GM23338 (cell line): ENCODE data around the gene RPL32. TPM values are rescaled to one million over a fixed set of nuclear protein-coding genes. Genes with fewer than 3 reads are reported as not detected.

Experiments used
- ATAC-seq: fragments of 200-7000 bp; cut with Tn5 transposase; 3 replicates; pipeline ENCODE4 v1.9.1; 2020
- DNase-seq: peaks from one replicate; pipeline ENCODE4 v3.0.0-alpha.2; 2015; ENCODE audit warnings: low spot score
- H2AFZ ChIP-seq: fragments of 200-600 bp; sonication (generic); 2 replicates; pipeline ENCODE4 v1.8.0; 2016; ENCODE audit warnings: antibody characterized with exemption, mild to moderate bottlenecking, moderate library complexity
- H3F3A ChIP-seq: fragments of 200-600 bp; sonication (generic); replicated peaks from 2 replicates; pipeline ENCODE4 v1.8.0; 2017; ENCODE audit warnings: antibody characterized with exemption, mixed run types, low read depth
- H3K27ac ChIP-seq: fragments of 200-600 bp; sonication (generic); 2 replicates; pipeline ENCODE4 v1.6.1; 2016; ENCODE audit warnings: low read depth
- H3K27me3 ChIP-seq: fragments of 200-600 bp; sonication (generic); 2 replicates; pipeline ENCODE4 v1.8.0; 2016; ENCODE audit warnings: mild to moderate bottlenecking, mixed run types, moderate library complexity; ENCODE audit not compliant: insufficient read depth
- H3K36me3 ChIP-seq: fragments of 200-600 bp; sonication (generic); 2 replicates; pipeline ENCODE4 v1.8.0; 2016; ENCODE audit warnings: mild to moderate bottlenecking; ENCODE audit not compliant: insufficient read depth
- H3K4me1 ChIP-seq: fragments of 200-600 bp; sonication (generic); 2 replicates; pipeline ENCODE4 v1.8.0; 2016; ENCODE audit warnings: mild to moderate bottlenecking, moderate library complexity; ENCODE audit not compliant: insufficient read depth
- H3K4me2 ChIP-seq: fragments of 200-600 bp; sonication (generic); 2 replicates; pipeline ENCODE4 v1.7.1; 2017; ENCODE audit warnings: mixed run types
- H3K4me3 ChIP-seq: fragments of 200-600 bp; sonication (generic); 2 replicates; pipeline ENCODE4 v1.6.1; 2016; ENCODE audit warnings: mixed run types
- H3K79me2 ChIP-seq: fragments of 200-600 bp; sonication (generic); replicated peaks from 2 replicates; pipeline ENCODE4 v1.8.0; 2017; ENCODE audit warnings: mild to moderate bottlenecking; ENCODE audit not compliant: insufficient read depth
- H3K9me2 ChIP-seq: fragments of 200-600 bp; sonication (generic); 2 replicates; pipeline ENCODE4 v1.8.0; 2017; ENCODE audit not compliant: insufficient read depth
- H4K20me1 ChIP-seq: fragments of 200-600 bp; sonication (generic); replicated peaks from 2 replicates; pipeline ENCODE4 v1.8.0; 2017; ENCODE audit warnings: mild to moderate bottlenecking; ENCODE audit not compliant: insufficient read depth
- H3K27ac Mint-ChIP-seq: 2 replicates; pipeline ENCODE4 v1.8.0; 2020; ENCODE audit warnings: inconsistent platforms, mild to moderate bottlenecking, moderate library complexity, mixed read lengths
- H3K27me3 Mint-ChIP-seq: 3 replicates; pipeline ENCODE4 v1.8.0; 2022; ENCODE audit warnings: low read depth, mild to moderate bottlenecking, moderate library complexity, mixed read lengths, inconsistent platforms; ENCODE audit not compliant: insufficient read depth, poor library complexity
- H3K36me3 Mint-ChIP-seq: 3 replicates; pipeline ENCODE4 v1.8.0; 2021; ENCODE audit warnings: low read depth, mild to moderate bottlenecking, inconsistent platforms, moderate library complexity, mixed read lengths
- H3K4me1 Mint-ChIP-seq: 3 replicates; pipeline ENCODE4 v1.8.0; 2020; ENCODE audit warnings: mild to moderate bottlenecking, inconsistent platforms, mixed read lengths
- H3K4me3 Mint-ChIP-seq: 3 replicates; pipeline ENCODE4 v1.8.0; 2021; ENCODE audit warnings: moderate library complexity, mild to moderate bottlenecking, inconsistent platforms, mixed read lengths
- H3K9me3 Mint-ChIP-seq: 3 replicates; pipeline ENCODE4 v1.8.0; 2020; ENCODE audit warnings: moderate library complexity, mild to moderate bottlenecking, inconsistent platforms, mixed read lengths
- CREB1 ChIP-seq: fragments of 250-450 bp; sonication (Bioruptor Pico); IDR thresholded peaks from 2 replicates; pipeline ENCODE4 v1.5.0; 2020; ENCODE audit warnings: low read depth, mild to moderate bottlenecking, moderate library complexity
- CTCF ChIP-seq, 2 experiments: fragments of 200-600 bp in 1 of 2; sonication (generic) in 1 of 2; conservative IDR thresholded peaks; 2 replicates each; pipeline versions ENCODE4 v1.5.1 to v1.6.1; 2016 to 2017; ENCODE audit warnings: antibody characterized with exemption in 2 of 2, low read depth in 2 of 2, mild to moderate bottlenecking in 2 of 2, moderate library complexity in 1 of 2
- EZH2phosphoT487 ChIP-seq: fragments of 200-600 bp; sonication (generic); IDR thresholded peaks from one replicate; pipeline ENCODE4 v1.8.1; 2018; ENCODE audit warnings: antibody characterized with exemption; ENCODE audit not compliant: unreplicated experiment
- POLR2AphosphoS5 ChIP-seq: IDR thresholded peaks from 2 replicates; pipeline ENCODE4 v1.6.1; 2016; ENCODE audit warnings: antibody characterized with exemption, low read depth
- REST ChIP-seq: IDR thresholded peaks from one replicate; pipeline ENCODE4 v1.6.1; 2018; ENCODE audit warnings: antibody characterized with exemption; ENCODE audit not compliant: unreplicated experiment
- polyA plus RNA-seq: library from polyadenylated mRNA; unstranded; fragments of >200 nt; fragmentation: Nextera tagmentation; extraction: Ambion mirVana; gene quantifications from 2 replicates; pipeline ENCODE4 v1.2.1, GENCODE V29; 2016
- total RNA-seq: library from RNA; depleted of rRNA; stranded (reverse); fragments of >200 nt; shearing (Covaris generic); gene quantifications from 2 replicates; pipeline ENCODE4 v1.2.3, GENCODE V29; 2014

The RPL32 gene
- total and polyA plus RNA-seq, 2 experiments from 2014 or later, result 561 to 2,550 TPM

DNA sequence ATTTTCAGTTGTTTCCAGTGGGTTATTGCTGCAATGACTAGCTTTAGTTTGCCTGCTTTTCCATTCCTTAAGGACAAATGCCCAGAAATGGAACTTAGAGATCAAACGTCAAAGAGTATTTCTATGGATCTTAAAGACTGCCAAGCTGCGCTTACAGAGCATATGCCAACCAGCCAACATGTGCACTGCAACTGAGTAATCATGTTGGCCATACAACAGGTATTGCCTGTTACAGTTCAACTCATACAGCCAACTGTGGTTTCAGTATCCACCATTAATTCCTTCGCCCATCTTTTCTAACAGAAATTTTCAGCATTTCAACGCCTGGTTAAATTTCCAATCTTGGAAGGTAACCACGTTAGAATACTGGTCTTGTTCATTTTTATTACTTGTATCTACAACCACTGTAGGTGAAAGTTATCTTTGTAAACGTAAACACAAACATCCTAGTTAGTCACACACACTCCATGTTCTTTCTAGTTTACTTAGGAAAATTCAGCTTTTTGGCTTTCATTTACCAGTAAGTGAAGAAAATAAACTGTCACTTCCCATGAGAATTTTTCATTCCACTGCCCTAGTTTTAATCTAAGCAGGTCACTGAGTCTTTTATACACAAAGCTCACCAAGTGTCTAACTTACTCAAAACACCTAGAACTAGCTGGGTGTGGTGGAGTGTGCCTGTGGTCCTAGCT is 3.9 kb downstream of the RPL32 start (continued):
- TF ChIP-seq REST (no peak), EZH2phosphoT487 (no peak), CREB1 (CRISPR knock-in tag) (no peak)

DNA sequence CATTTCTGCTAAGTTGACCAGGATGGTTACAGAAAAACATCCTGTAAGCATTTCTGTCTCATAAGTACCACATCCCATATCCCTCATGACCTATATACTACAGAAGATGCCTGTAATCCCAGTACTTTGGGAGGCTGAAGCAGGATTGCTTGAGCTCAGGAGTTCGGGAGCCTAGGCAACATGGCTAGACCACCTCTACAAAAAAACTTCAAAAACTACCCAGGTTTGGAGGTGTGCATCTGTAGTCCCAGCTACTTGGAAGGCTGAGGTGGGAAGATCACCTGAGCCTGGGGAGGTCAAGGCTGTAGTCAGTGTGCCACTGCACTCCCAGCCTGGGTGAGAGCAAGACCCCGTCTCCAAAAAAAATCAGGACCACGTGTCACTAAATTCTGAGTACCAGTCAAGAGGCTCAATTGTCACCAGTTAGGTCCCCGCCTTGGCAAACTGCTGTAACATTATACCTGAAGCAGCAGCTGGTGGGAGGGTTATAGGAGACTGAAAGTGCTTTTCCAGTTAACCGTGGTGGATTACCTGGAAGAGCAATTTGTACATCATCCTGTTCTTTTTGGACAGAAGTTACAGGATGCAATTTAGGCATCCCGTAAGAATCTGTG is 6.2 kb downstream of the RPL32 start:
- Histone ChIP-seq H3F3A (peaks cover 88% of the 10 kb centered on the region), H4K20me1 (peaks cover 59% of the 10 kb centered on the region), H2AFZ (no peak overlapping the region), H3K36me3 (peaks cover 71% of the 10 kb centered on the region), H3K9me2 (no peaks in the 10 kb centered on the region), H3K4me3 (no peak overlapping the region), H3K4me1 (peaks cover 59% of the 10 kb centered on the region), H3K79me2 (peaks cover 53% of the 10 kb centered on the region), H3K27ac (peak overlapping the region; percentile 87), H3K4me2 (peak overlapping the region; percentile 20; the same call in 1 of the 2 replicates), H3K27me3 (no peaks in the 10 kb centered on the region)
- Mint-ChIP-seq H3K27ac (peak overlapping the region; percentile 66; the same call in 1 of the 2 replicates), H3K4me3 (no peak overlapping the region), H3K27me3 (peaks cover 25% of the 10 kb centered on the region), H3K36me3 (peaks cover 99% of the 10 kb centered on the region), H3K4me1 (peaks cover 79% of the 10 kb centered on the region), H3K9me3 (no peaks in the 10 kb centered on the region)
- ATAC-seq (no peak), DNase-seq (no peak)
- TF ChIP-seq POLR2AphosphoS5, result 0 out of 2 replicates have a peak, but pooled peaks have one; percentile 28
- no peak for TF ChIP-seq CTCF (conservative IDR thresholded peaks at IDR 0.05; ENCODE audit: low read depth in 2 of 2)
